Bronchial epithelial cell (primary cell): Measurements from ENCODE around the gene CES3. TPM values are rescaled to one million over a fixed set of nuclear protein-coding genes. Genes with fewer than 3 reads are reported as not detected.
"Not testable (repeated sequence)": the region's sequence is repeated elsewhere in the genome, so short reads cannot be mapped to it uniquely, and the experiment has no call there.

Experiments
- DNase-seq: peaks from one replicate; pipeline ENCODE4 v3.0.0-alpha.2; 2010; ENCODE audit warnings: low read depth
- FAIRE-seq: peaks from 2 replicates; lab custom pipeline; 2011; peaks lifted over from hg19 to GRCh38; lab: Jason Lieb, UNC
- H3K27me3 ChIP-seq: 2 replicates; pipeline ENCODE4 v1.5.1; 2011; ENCODE audit warnings: low read length; ENCODE audit not compliant: control insufficient read depth, insufficient read depth
- H3K36me3 ChIP-seq: 2 replicates; pipeline ENCODE4 v1.5.1; 2011; ENCODE audit warnings: low read length; ENCODE audit not compliant: control insufficient read depth, insufficient read depth
- H3K4me3 ChIP-seq: 2 replicates; pipeline ENCODE4 v1.5.1; 2011; ENCODE audit warnings: mild to moderate bottlenecking, low read depth, low read length, control low read depth
- CTCF ChIP-seq: IDR thresholded peaks from 2 replicates; pipeline ENCODE4 v1.5.1; 2011; ENCODE audit warnings: mild to moderate bottlenecking, moderate library complexity, low read length, control low read depth, inconsistent platforms; ENCODE audit not compliant: insufficient read depth, severe bottlenecking
- total RNA-seq: library from RNA; depleted of rRNA; stranded (reverse); fragments of >200 nt; gene quantifications from 2 replicates; pipeline ENCODE4 v1.2.1, GENCODE V29; 2014

CES3 gene
- total RNA-seq, 1 donor from 2014 or later, result 1.6 TPM

DNA sequence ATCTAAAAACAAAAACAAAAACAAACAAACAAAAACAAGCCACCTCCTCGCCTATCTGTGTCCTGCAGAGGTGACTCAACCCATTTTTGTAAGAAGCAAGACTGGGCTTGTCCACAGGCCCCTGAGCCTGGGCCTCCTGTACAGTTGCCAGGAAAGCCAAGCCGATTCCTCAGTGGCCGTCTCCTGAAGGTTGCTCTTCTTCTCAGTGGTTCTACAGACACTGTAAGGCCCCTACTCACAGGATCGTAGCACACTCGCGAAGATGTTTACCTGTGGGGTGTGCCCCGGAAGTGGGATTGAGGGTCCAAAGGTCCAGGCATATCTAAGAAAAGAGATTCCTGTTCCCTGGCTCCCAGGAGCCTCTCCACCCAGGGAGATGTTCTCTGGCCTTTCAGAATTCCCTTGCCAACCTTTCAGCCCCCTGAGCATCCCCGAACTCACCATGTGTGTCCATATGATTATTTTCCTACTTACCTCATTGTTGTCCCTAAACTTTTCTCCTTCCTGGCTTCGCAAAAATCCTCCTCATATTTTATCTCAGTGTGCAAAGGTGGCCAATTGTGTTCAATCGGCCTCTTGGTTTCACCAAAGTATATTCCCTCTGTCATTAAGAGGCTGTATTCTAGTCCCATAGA is 7.5 kb upstream of the CES3 start:
- FAIRE-seq (no peak), DNase-seq (peak; percentile 82)
- TF ChIP-seq CTCF, result no peak
- Histone ChIP-seq H3K36me3 (no peaks in the 10 kb centered on the region), H3K4me3 (no peak overlapping the region), H3K27me3 (no peaks in the 10 kb centered on the region)

GRCh38 chr16:66954097-66954659 is 6.9 kb upstream of the CES3 start:
- Histone ChIP-seq H3K27me3 (no peaks in the 10 kb centered on the region), H3K36me3 (no peaks in the 10 kb centered on the region), H3K4me3 (no peak overlapping the region)
- DNase-seq (peak; percentile 70), FAIRE-seq (no peak)
- peak; percentile 84 for TF ChIP-seq CTCF

GRCh38 chr16:66955363-66956153 is 5.5 kb upstream of the CES3 start:
- H3K36me3 ChIP-seq, H3K4me3 ChIP-seq, DNase-seq, H3K27me3 ChIP-seq, FAIRE-seq: not testable (repeated sequence)

DNA sequence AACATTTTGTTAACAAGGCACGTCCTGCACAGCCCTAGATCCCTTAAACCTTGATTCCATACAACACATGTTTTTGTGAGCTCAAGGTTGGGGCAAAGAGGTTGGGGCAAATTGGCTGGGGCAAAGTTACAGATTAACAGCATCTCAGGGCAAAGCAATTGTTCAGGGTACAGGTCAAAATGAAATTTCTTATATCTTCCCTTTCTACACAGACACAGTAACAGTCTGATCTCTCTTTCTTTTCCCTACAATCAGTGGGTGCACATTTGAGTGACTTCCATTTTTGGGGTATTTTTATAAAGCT is 5.0 kb upstream of the CES3 start:
- not testable (repeated sequence) for H3K36me3 ChIP-seq, H3K4me3 ChIP-seq, DNase-seq, H3K27me3 ChIP-seq, FAIRE-seq

GRCh38 chr16:66958857-66959703 is 2.0 kb upstream of the CES3 start:
- Histone ChIP-seq H3K27me3 (no peaks in the 10 kb centered on the region), H3K36me3 (no peaks in the 10 kb centered on the region), H3K4me3 (no peak overlapping the region)
- DNase-seq, result no peak
- TF ChIP-seq CTCF, result no peak
- no peak for FAIRE-seq

GRCh38 chr16:66959704-66960161 is 1.3 kb upstream of the CES3 start:
- no peak for FAIRE-seq
- no peak overlapping the region for H3K4me3 ChIP-seq
- no peak for TF ChIP-seq CTCF
- no peaks in the 10 kb centered on the region for H3K36me3 ChIP-seq
- no peaks in the 10 kb centered on the region for H3K27me3 ChIP-seq
- DNase-seq, result no peak
